ENCODE measurements around the gene SH3PXD2A.

- no peak for TF ChIP-seq CTCF (conservative IDR thresholded peaks at IDR 0.05; ENCODE audit: low read depth, low read length)
- TF ChIP-seq EZH2 (IDR thresholded peaks at IDR 0.05; ENCODE audit: borderline replicate concordance, low read depth, low read length, poor library complexity, severe bottlenecking): no peak
Observed at GRCh38 chr10:103613616-103614015, 241.8 kb downstream of the SH3PXD2A start.
